ENCODE measurements around the gene CROCC2.

DNA sequence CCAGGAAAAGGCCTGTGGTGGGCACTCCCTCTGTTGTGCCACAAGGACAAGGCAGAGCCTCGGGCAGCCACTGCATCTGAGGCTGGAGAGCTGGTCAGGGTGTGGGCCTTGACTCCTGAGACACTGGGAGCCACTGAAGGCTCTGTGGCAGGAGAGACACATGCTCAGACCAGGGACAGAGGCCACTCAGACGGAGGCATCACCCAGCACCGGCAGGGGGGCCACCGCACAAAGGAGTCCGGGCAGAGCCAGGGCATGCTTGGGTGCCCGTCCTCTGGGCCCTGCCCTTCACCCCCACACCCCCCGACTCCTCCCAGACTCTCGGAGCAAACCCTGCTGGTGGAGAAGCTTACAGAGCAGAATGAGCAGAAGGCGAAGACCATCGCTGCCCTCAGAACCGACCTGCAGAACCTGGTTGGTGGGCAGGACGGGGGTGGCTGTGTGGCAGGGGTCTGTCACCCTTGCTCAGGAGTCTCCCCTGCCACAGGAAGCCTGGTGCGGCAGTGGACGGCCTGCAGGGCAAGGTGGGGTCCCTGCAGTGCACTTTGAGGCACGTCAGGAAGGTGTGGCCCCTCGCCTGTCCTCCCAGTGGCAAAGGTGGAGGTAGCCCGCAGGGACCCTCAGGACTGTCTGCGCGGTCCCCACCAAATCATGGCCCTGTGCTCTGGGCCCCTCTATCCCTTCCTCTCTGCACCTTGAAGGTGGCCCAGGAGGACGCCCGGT is 26.0 kb downstream of the CROCC2 start:
- no peak for TF ChIP-seq CTCF (IDR thresholded peaks at IDR 0.05)
- TF ChIP-seq POLR2A (IDR thresholded peaks at IDR 0.05): no peak
